CD4-positive, alpha-beta T cell treated with Interleukin-2 at 100 ng/mL for 4 hours (primary cell): Measurements from ENCODE around the gene TNFSF8.
A peak's percentile ranks its signal among the peaks of the same experiment; 100 is the strongest.

Source experiments
- DNase-seq: peaks from one replicate; pipeline ENCODE4 v3.0.0-alpha.2; 2020; ENCODE audit warnings: low spot score

Gene TNFSF8

GRCh38 chr9:114905170-114905940 is 25.0 kb downstream of the TNFSF8 start:
- no peak for DNase-seq

GRCh38 chr9:114902786-114903524 is 27.4 kb downstream of the TNFSF8 start:
- peak; percentile 82 for DNase-seq

GRCh38 chr9:114900942-114901802 is 29.2 kb downstream of the TNFSF8 start:
- DNase-seq: no peak

GRCh38 chr9:114899995-114900394 is 30.4 kb downstream of the TNFSF8 start:
- no peak for DNase-seq

GRCh38 chr9:114899461-114899860 is 30.9 kb downstream of the TNFSF8 start:
- DNase-seq: no peak

- peak; percentile 88 for DNase-seq
These were observed 31.6 kb downstream of the TNFSF8 start for GRCh38 chr9:114898741-114899140.

GRCh38 chr9:114897196-114897595 is 33.2 kb downstream of the TNFSF8 start:
- DNase-seq: no peak

GRCh38 chr9:114896344-114896743 is 34.0 kb downstream of the TNFSF8 start:
- DNase-seq: no peak

GRCh38 chr9:114895521-114895991 is 34.8 kb downstream of the TNFSF8 start:
- no peak for DNase-seq

GRCh38 chr9:114894609-114895433 is 35.6 kb downstream of the TNFSF8 start:
- no peak for DNase-seq

GRCh38 chr9:114894206-114894605 is 36.2 kb downstream of the TNFSF8 start:
- DNase-seq: no peak

- DNase-seq: peak; percentile 31
These were observed 37.0 kb downstream of the TNFSF8 start for GRCh38 chr9:114893221-114894010.

GRCh38 chr9:114889802-114890224 is 40.6 kb downstream of the TNFSF8 start:
- no peak for DNase-seq

- DNase-seq: no peak
These were observed 41.8 kb downstream of the TNFSF8 start for GRCh38 chr9:114888607-114889006.

- no peak for DNase-seq
These were observed 42.4 kb downstream of the TNFSF8 start for GRCh38 chr9:114887963-114888362.

GRCh38 chr9:114884787-114885452 is 45.5 kb downstream of the TNFSF8 start:
- no peak for DNase-seq

- DNase-seq: no peak
These were observed 46.7 kb downstream of the TNFSF8 start for GRCh38 chr9:114883709-114884108.

GRCh38 chr9:114880291-114880745 is 50.1 kb downstream of the TNFSF8 start:
- no peak for DNase-seq

GRCh38 chr9:114878879-114879564 is 51.4 kb downstream of the TNFSF8 start:
- no peak for DNase-seq
